CD4-positive, CD25-positive, alpha-beta regulatory T cell (primary cell): Measurements from ENCODE around the gene RBL2. TPM values are rescaled to one million over a fixed set of nuclear protein-coding genes. Genes with fewer than 3 reads are reported as not detected.

ENCODE experiments used
- ATAC-seq, 2 donors: fragments of 150-1000 bp; cut with Tn5 transposase; one replicate each; pipeline ENCODE4 v1.10.0; 2021; ENCODE audit warnings: low read depth in 2 of 2, moderate number of reproducible peaks in 2 of 2, moderate library complexity in 1 of 2
- DNase-seq, 3 donors: peaks; one replicate each; pipeline versions ENCODE4 v3.0.0 to v3.0.0-alpha.2; 2012 to 2022; ENCODE audit warnings: mixed read lengths in 1 of 3
- H3K27ac ChIP-seq: one replicate; pipeline ENCODE4 v1.7.0; 2013; ENCODE audit warnings: mild to moderate bottlenecking, low read length; ENCODE audit not compliant: insufficient read depth, poor library complexity, severe bottlenecking
- H3K27me3 ChIP-seq: one replicate; pipeline ENCODE4 v1.7.0; 2013; ENCODE audit warnings: low read length; ENCODE audit not compliant: control insufficient read depth, insufficient read depth
- H3K36me3 ChIP-seq: one replicate; pipeline ENCODE4 v1.7.0; 2013; ENCODE audit warnings: mild to moderate bottlenecking, low read length, moderate library complexity; ENCODE audit not compliant: control insufficient read depth, insufficient read depth
- H3K4me1 ChIP-seq: 2 replicates; pipeline ENCODE4 v1.7.0; 2013; ENCODE audit warnings: mild to moderate bottlenecking, low read length; ENCODE audit not compliant: insufficient read depth, control insufficient read depth, poor library complexity, severe bottlenecking
- H3K4me3 ChIP-seq: one replicate; pipeline ENCODE4 v1.7.0; 2013; ENCODE audit warnings: low read depth, mild to moderate bottlenecking, low read length, moderate library complexity
- H3K9me3 ChIP-seq, 2 experiments: 1 replicate in 1 of 2; 2 replicates in 1 of 2; pipeline ENCODE4 v1.7.0; 2013; ENCODE audit warnings: low read length in 2 of 2, mild to moderate bottlenecking in 1 of 2, moderate library complexity in 1 of 2; ENCODE audit not compliant: control insufficient read depth in 2 of 2
- H3K27ac Mint-ChIP-seq, 3 donors: one replicate each; pipeline ENCODE4 v1.8.0; 2020 to 2022; ENCODE audit warnings: mild to moderate bottlenecking in 3 of 3, mixed read lengths in 3 of 3, moderate library complexity in 2 of 3
- H3K27me3 Mint-ChIP-seq: one replicate; pipeline ENCODE4 v1.8.0; 2022; ENCODE audit warnings: mild to moderate bottlenecking, mixed read lengths
- H3K36me3 Mint-ChIP-seq: one replicate; pipeline ENCODE4 v1.8.0; 2020; ENCODE audit warnings: mixed read lengths
- H3K4me1 Mint-ChIP-seq, 4 donors: one replicate each; pipeline ENCODE4 v1.8.0; 2020 to 2022; ENCODE audit warnings: mixed read lengths in 4 of 4, mild to moderate bottlenecking in 1 of 4
- H3K4me3 Mint-ChIP-seq, 4 donors: one replicate each; pipeline ENCODE4 v1.8.0; 2020 to 2022; ENCODE audit warnings: mild to moderate bottlenecking in 4 of 4, mixed read lengths in 4 of 4, moderate library complexity in 3 of 4
- H3K9me3 Mint-ChIP-seq, 7 donors: one replicate each; pipeline ENCODE4 v1.8.0; 2020 to 2022; ENCODE audit warnings: mixed read lengths in 7 of 7, mild to moderate bottlenecking in 3 of 7, moderate library complexity in 2 of 7
- polyA plus RNA-seq, 4 donors: library from polyadenylated mRNA; unstranded; fragments of 300-500 nt; fragmentation: Illumina TruSeq; gene quantifications; one replicate each; pipeline ENCODE4 v1.2.3, GENCODE V29; 2021
- total RNA-seq: library from RNA; stranded (reverse); gene quantifications from one replicate; pipeline ENCODE4 v1.2.3, GENCODE V29; 2022

RBL2 gene
- total and polyA plus RNA-seq, 5 donors from 2014 or later: 168 to 215 (median 208) TPM

DNA sequence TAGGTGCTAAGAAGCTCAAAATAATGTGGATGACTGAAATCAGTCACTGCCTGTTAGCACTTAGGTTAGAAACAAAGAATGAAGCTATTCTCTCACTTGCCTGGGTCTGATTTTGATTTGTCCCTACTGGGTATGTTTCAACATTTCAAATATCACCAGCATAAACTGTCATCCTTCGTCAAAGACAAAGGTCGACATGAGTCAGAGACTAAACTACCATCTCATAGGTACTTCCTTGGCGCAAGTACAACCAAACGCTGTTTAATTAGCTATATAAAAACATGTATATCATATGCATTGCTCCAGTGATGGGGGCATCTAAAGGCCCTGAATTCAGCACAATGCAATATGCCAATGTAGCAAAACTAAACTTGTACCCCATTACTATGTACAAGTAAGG lies 64.7 kb downstream of the RBL2 start:
- Mint-ChIP-seq H3K27me3 (no peaks in the 10 kb centered on the region), H3K36me3 (peaks cover 50% of the 10 kb centered on the region), H3K4me1 (peaks cover 23 to 68% (median 55%) of the 10 kb centered on the region in 4 donors), H3K4me3 (peak overlapping the region; percentile 43 to 69 (median 60)), H3K9me3 (no peaks in the 10 kb centered on the region), H3K27ac (peak overlapping the region; percentile 46 to 81 (median 73))
- Histone ChIP-seq H3K4me1 (peaks cover 50% of the 10 kb centered on the region), H3K9me3 (no peaks in the 10 kb centered on the region), H3K27ac (peak overlapping the region; percentile 6), H3K4me3 (peak overlapping the region; percentile 42), H3K27me3 (no peaks in the 10 kb centered on the region), H3K36me3 (peaks cover 57% of the 10 kb centered on the region)
- ATAC-seq: no peak
- no peak for DNase-seq

DNA sequence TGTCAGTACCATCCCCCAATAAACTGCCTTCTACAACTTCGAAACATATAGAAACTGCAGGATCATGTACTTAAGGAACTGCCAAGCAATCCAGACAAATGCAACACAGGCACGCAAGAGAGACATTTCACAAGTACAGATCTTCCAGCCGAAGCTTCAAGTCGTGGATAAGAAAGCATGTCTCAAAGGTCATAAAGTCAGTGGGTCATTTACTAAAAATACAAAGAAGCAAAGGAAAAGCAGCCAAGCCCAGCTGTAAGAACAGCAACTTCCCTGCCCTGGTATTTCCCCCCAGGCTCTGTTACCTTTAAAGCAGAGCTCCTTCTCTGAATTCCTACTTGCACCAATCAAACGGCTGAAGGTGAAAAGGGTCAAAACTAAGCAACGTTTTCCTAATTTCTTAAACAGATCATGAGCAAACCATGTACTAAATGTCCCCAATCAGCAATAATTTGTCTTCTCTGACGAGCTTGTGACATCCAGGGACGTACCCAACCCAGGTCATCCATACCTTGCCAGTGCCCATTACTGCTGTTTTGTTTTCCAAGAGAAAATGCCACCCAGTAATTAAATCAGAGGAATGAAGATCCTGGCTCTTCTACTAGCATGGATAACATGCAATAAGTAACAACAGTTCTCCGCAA lies 67.1 kb downstream of the RBL2 start:
- Mint-ChIP-seq H3K4me1 (peaks cover 21 to 68% (median 47%) of the 10 kb centered on the region in 4 donors), H3K27me3 (peaks cover 4% of the 10 kb centered on the region), H3K36me3 (peaks cover 26% of the 10 kb centered on the region), H3K27ac (peak overlapping the region; percentile 77 to 95 (median 95)), H3K4me3 (peak overlapping the region; percentile 92 to 99 (median 96)), H3K9me3 (peaks cover 0 to 2% (median 0%) of the 10 kb centered on the region in 7 donors)
- no peak for DNase-seq
- H3K4me3 ChIP-seq: peak overlapping the region; percentile 93
- no peaks in the 10 kb centered on the region for H3K9me3 ChIP-seq
- no peaks in the 10 kb centered on the region for H3K27me3 ChIP-seq
- peak overlapping the region; percentile 37 for H3K27ac ChIP-seq
- peaks cover 54% of the 10 kb centered on the region for H3K4me1 ChIP-seq
- ATAC-seq: no peak
- H3K36me3 ChIP-seq: peaks cover 34% of the 10 kb centered on the region

DNA sequence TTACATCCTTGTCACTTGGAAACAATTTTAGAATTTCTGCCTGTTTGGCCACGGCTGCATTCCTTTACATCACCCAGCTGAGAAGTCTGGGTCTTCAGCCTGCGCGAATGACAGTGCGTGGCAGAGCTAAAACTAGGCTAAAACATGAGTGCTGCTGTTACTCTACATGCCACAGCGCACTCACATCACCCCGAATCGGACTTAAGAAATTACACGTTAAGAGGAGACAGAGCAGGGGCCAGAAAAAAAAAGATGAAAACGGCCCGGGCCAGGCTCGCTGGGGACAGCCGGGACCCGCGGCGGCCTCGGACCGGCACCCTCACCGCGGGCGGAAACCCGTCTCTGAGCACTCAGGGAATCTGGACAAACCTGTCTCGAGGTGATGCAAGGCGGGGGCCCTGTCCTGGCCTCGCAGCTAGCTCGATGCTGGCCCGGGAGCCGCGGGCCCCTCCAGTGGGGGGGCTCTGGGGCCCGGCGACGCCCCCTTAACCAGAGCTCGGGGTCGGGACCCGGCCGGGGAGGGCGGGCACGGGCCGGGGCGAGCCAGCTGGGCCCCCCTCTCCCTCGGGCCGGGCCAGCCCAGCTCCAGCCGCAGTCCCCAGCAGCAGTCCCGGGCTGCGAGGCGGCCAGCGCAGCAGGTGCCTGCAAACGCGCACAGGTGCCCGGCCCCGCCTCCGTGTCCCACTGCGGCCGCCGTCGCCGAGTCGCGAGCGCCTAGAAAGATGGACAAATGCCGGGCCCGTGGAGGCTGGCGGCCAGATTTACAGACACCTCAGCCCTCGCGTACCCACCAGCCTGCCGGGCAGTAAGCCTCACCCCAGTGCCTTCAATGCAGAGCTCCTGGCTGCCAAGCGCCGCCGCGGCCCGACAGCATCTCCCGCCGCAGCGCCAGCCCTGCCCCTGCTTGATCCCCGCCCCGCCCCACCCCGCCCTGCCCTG lies 68.3 kb downstream of the RBL2 start, which contains the start of gene AKTIP:
AKTIP (minus strand) TSS at position 879 of the 939 bp plus-strand sequence. CDS start 2,950 bp downstream, outside the sequence.
- Mint-ChIP-seq H3K27ac (peak within 1 kb of the TSS; percentile 95 to 98 (median 95)), H3K4me3 (peak within 1 kb of the TSS; percentile 92 to 99 (median 96)), H3K36me3 (peaks cover 20% of the 10 kb centered on the region), H3K4me1 (peaks cover 21 to 63% (median 42%) of the 10 kb centered on the region in 4 donors), H3K27me3 (peaks cover 4% of the 10 kb centered on the region), H3K9me3 (peaks cover 0 to 2% (median 0%) of the 10 kb centered on the region in 7 donors)
- Histone ChIP-seq H3K4me3 (peak within 1 kb of the TSS; percentile 93), H3K36me3 (peaks cover 21% of the 10 kb centered on the region), H3K4me1 (peaks cover 52% of the 10 kb centered on the region), H3K27me3 (no peaks in the 10 kb centered on the region), H3K9me3 (no peaks in the 10 kb centered on the region), H3K27ac (peak within 1 kb of the TSS; percentile 86)
- DNase-seq: peak; percentile 23 to 57 (median 39)
- ATAC-seq: peak; percentile 4 to 6

DNA sequence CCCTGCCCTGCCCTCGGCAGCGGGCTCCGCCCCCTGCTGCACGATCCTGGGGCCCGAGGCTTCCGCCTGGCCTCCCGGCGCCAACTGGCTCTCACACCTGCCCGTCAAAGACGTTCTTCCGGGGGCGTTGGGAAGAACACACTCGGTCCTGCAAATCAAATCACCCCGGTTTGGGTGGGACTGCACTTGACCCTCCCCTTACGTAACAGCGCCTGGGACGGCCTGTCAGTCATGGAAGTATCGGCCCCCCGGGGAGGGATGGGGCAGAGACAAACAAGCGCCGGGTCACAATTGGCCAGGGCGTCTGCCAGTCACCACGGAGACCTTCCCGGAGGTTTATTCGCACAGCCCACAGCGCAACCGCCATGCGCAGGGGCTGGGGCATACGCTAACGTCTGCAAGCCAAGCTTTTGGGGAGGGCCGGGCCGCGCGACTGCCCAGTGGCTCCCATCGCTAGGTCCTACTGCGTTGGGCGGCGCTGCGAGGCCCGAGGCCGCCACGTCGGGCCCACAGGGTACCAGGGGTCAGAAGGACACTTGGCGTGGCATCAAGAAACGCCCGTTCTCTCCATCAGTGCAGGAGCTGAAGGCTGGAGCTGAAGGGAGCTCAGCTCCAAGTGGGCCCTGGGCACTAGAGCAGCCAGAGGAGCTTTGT lies 69.1 kb downstream of the RBL2 start:
- Histone ChIP-seq H3K4me1 (peaks cover 52% of the 10 kb centered on the region), H3K27me3 (no peaks in the 10 kb centered on the region), H3K36me3 (peaks cover 15% of the 10 kb centered on the region), H3K27ac (peak overlapping the region; percentile 86), H3K4me3 (peak overlapping the region; percentile 72), H3K9me3 (no peaks in the 10 kb centered on the region)
- peak overlapping the region; percentile 91 to 98 (median 93) for H3K4me3 Mint-ChIP-seq
- H3K27me3 Mint-ChIP-seq: peaks cover 4% of the 10 kb centered on the region
- peaks cover 0 to 2% (median 0%) of the 10 kb centered on the region in 7 donors for H3K9me3 Mint-ChIP-seq
- ATAC-seq: peak; percentile 91 to 94
- peak; percentile 100 for DNase-seq
- peak overlapping the region; percentile 77 to 92 (median 88) for H3K27ac Mint-ChIP-seq
- H3K36me3 Mint-ChIP-seq: peaks cover 13% of the 10 kb centered on the region
- H3K4me1 Mint-ChIP-seq: peaks cover 17 to 56% (median 36%) of the 10 kb centered on the region in 4 donors

DNA sequence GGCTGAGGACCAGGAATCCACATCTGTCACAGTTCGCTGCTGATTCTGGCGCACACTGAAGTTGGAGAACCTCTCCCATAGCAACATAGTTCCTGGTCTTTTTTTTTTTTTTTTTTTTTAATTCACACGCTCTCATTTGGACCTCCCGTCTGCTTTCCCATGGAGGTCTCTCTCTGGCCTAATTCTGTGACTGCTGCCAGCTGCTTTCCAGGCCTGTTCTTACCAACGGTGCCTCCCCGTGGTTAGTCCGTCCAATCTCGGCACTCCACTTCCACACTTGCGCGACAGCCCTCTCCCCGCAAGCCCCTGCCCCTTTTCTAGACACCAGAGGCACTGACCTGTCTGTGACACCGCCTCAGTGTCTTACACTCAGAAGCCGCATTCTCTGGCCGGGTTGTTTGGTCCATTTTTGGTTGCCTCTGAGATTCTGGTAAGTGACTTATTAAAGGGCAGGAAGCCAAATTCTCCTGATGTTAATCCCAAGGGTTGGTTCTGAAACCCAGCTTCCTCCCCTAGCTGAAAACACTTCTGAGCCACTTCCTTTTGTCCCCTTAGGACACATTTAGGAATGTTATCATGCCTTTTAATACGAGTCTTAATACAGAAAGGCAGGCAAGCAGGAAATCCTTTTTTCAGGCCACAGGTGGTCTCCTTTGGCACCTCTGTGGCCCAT lies 69.9 kb downstream of the RBL2 start:
- H3K27ac Mint-ChIP-seq: peak overlapping the region; percentile 92 to 98 (median 92)
- peaks cover 7% of the 10 kb centered on the region for H3K36me3 Mint-ChIP-seq
- Histone ChIP-seq H3K27me3 (no peaks in the 10 kb centered on the region), H3K4me1 (peaks cover 46% of the 10 kb centered on the region), H3K36me3 (peaks cover 7% of the 10 kb centered on the region), H3K4me3 (peak overlapping the region; percentile 72), H3K9me3 (no peaks in the 10 kb centered on the region), H3K27ac (peak overlapping the region; percentile 86)
- H3K4me3 Mint-ChIP-seq: peak overlapping the region; percentile 91 to 98 (median 93)
- ATAC-seq: no peak
- H3K9me3 Mint-ChIP-seq: peaks cover 0 to 2% (median 0%) of the 10 kb centered on the region in 7 donors
- peaks cover 4% of the 10 kb centered on the region for H3K27me3 Mint-ChIP-seq
- DNase-seq: peak in 2 of 3 donors; percentile 25 to 44
- peaks cover 10 to 49% (median 30%) of the 10 kb centered on the region in 4 donors for H3K4me1 Mint-ChIP-seq

DNA sequence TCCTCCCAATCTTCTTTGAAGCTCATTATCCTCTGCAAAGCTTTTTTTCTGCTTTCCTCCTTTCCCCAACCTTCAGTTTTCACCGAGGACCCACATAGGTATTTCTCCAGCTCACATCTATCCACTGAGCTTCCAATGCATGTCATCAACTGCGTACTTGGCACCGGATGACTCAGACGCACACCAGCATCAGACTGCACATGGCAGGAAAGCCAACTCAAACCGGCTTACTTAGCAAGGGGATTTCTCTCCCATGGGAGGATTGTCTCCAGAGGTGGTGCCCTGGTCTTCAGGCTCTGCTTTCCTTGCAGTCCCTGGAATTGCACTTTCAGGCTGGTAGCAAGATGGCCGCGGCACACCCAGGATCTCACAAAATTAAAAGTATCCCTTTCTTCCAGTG lies 70.4 kb downstream of the RBL2 start:
- H3K36me3 ChIP-seq: peaks cover 3% of the 10 kb centered on the region
- H3K27ac ChIP-seq: peak overlapping the region; percentile 86
- H3K4me1 ChIP-seq: peaks cover 43% of the 10 kb centered on the region
- no peaks in the 10 kb centered on the region for H3K27me3 ChIP-seq
- no peak for DNase-seq
- H3K27ac Mint-ChIP-seq: peak overlapping the region; percentile 3 to 98 (median 92)
- peaks cover 8 to 47% (median 28%) of the 10 kb centered on the region in 4 donors for H3K4me1 Mint-ChIP-seq
- H3K4me3 Mint-ChIP-seq: peak overlapping the region; percentile 91 to 98 (median 93)
- H3K9me3 Mint-ChIP-seq: peaks cover 0 to 2% (median 0%) of the 10 kb centered on the region in 7 donors
- peak overlapping the region; percentile 72 for H3K4me3 ChIP-seq
- H3K36me3 Mint-ChIP-seq: peaks cover 5% of the 10 kb centered on the region
- no peaks in the 10 kb centered on the region for H3K9me3 ChIP-seq
- no peak for ATAC-seq
- peaks cover 4% of the 10 kb centered on the region for H3K27me3 Mint-ChIP-seq
